ENCODE results near the gene GUCY1A2. TPM values are rescaled to one million over a fixed set of nuclear protein-coding genes. Genes with fewer than 3 reads are reported as not detected.

Gene GUCY1A2
- total and polyA plus RNA-seq, 2 donors (not counting 3 experiments of a cell fraction or from before 2014, with no cell fraction given) = 0.02 to 0.03 TPM

DNA sequence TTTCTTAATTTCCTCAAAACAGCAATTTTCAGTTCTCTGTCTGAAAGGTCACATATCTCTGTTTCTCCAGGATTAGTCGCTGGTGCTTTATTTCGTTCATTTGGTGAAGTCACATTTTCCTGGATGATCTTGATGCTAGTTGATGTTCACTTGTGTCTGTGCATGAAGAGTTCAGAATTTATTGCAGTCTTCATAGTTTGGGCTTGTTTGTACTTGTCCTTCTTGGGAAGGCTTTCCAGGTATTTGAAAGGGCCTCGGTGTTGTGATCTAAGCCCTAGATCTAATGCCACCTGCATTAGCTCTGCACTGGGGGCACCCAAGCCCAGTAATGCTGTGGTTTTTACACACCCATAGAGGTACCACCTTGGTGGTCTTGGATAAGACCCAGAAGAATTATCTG, 228.9 kb downstream of the GUCY1A2 start:
- no peaks in the 10 kb centered on the region for H4K20me1 ChIP-seq (replicated peaks; ENCODE audit: control insufficient read depth, extremely low read depth, insufficient read depth, low read length)
- no TSS peak for BruUV-seq (replicated peaks)
- no peaks in the 10 kb centered on the region for H3K27me3 ChIP-seq (ENCODE audit: control insufficient read depth in 2 of 2, insufficient read depth in 2 of 2, low read length in 2 of 2)
- dilution Hi-C loops (cut with MboI; ENCODE audit: extremely low pct_ligation_motif_present, low sequenced_read_pairs) = no loop called here
- ChIA-PET POLR2A (no interaction called here), CTCF (no interaction called here)
- DNase-seq (ENCODE audit: low read depth, low spot score) = no peak
- H3K9me3 ChIP-seq (replicated peaks; ENCODE audit: control insufficient read depth, insufficient read depth, low read length) = peaks cover 4% of the 10 kb centered on the region
- H2AFZ ChIP-seq (ENCODE audit: low read depth, low read length) = no peak overlapping the region
- no peaks in the 10 kb centered on the region for H3K4me1 ChIP-seq (ENCODE audit: control insufficient read depth, extremely low read depth, insufficient read depth, low read length)
- H3K9ac ChIP-seq (replicated peaks; ENCODE audit: extremely low read depth, insufficient read depth, low read length) = no peak overlapping the region
- H3K4me3 ChIP-seq (replicated peaks in 1 of 3; ENCODE audit: insufficient read depth in 1 of 3, low read depth in 1 of 3, low read length in 3 of 3) = no peak overlapping the region
- no peaks in the 10 kb centered on the region for H3K79me2 ChIP-seq (ENCODE audit: control insufficient read depth, insufficient read depth, low read length)
- no peaks in the 10 kb centered on the region for H3K36me3 ChIP-seq (ENCODE audit: control insufficient read depth in 2 of 2, extremely low read depth in 1 of 2, insufficient read depth in 2 of 2, low read length in 2 of 2)
- no peak overlapping the region for H3K27ac ChIP-seq (ENCODE audit: insufficient read depth, low read depth, low read length)
- FAIRE-seq = no peak
- intact Hi-C loops (cut with micrococcal nuclease) = no loop called here
- no peaks in the 10 kb centered on the region for H3K9me1 ChIP-seq (replicated peaks; ENCODE audit: control insufficient read depth, extremely low read depth, insufficient read depth, low read length)
- TF ChIP-seq, protein P1, sequence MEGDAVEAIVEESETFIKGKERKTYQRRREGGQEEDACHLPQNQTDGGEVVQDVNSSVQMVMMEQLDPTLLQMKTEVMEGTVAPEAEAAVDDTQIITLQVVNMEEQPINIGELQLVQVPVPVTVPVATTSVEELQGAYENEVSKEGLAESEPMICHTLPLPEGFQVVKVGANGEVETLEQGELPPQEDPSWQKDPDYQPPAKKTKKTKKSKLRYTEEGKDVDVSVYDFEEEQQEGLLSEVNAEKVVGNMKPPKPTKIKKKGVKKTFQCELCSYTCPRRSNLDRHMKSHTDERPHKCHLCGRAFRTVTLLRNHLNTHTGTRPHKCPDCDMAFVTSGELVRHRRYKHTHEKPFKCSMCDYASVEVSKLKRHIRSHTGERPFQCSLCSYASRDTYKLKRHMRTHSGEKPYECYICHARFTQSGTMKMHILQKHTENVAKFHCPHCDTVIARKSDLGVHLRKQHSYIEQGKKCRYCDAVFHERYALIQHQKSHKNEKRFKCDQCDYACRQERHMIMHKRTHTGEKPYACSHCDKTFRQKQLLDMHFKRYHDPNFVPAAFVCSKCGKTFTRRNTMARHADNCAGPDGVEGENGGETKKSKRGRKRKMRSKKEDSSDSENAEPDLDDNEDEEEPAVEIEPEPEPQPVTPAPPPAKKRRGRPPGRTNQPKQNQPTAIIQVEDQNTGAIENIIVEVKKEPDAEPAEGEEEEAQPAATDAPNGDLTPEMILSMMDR (IDR thresholded peaks at IDR 0.05; ENCODE audit: extremely low read depth in 1 of 2, insufficient read depth in 1 of 2, low read depth in 1 of 2, low read length in 2 of 2) = no peak
- no peak for TF ChIP-seq EZH2 (IDR thresholded peaks at IDR 0.05; ENCODE audit: borderline replicate concordance, low read depth, low read length, severe bottlenecking)
- no peak overlapping the region for H3K4me2 ChIP-seq (ENCODE audit: insufficient read depth, low read length)

DNA sequence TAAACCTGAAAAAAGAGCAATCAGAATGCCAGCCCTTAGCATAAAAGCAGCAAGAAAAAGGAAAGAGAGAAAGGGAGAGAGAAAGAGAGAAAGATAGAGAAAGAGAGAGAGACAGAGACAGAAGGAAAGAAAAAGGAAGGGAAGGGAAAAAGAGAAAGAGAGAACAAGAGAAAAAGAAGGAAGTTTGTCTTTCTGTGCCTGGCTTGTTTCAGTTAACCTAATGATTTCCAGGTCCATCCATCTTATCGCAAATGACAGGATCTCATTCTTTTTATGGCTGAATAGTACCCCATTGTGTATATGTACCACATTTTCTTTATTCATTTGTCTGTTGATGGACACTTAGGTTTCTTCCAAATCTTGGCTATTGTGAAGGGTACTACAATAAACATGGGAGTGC, 230.8 kb downstream of the GUCY1A2 start:
- Histone ChIP-seq H3K9ac (replicated peaks; ENCODE audit: extremely low read depth, insufficient read depth, low read length) (no peak overlapping the region), H3K4me2 (ENCODE audit: insufficient read depth, low read length) (no peak overlapping the region), H3K9me1 (replicated peaks; ENCODE audit: control insufficient read depth, extremely low read depth, insufficient read depth, low read length) (no peaks in the 10 kb centered on the region), H3K4me1 (ENCODE audit: control insufficient read depth, extremely low read depth, insufficient read depth, low read length) (no peaks in the 10 kb centered on the region), H2AFZ (ENCODE audit: low read depth, low read length) (no peak overlapping the region), H3K36me3 (ENCODE audit: control insufficient read depth in 2 of 2, extremely low read depth in 1 of 2, insufficient read depth in 2 of 2, low read length in 2 of 2) (no peaks in the 10 kb centered on the region), H3K27ac (ENCODE audit: insufficient read depth, low read depth, low read length) (no peak overlapping the region), H3K9me3 (replicated peaks; ENCODE audit: control insufficient read depth, insufficient read depth, low read length) (peaks cover 6% of the 10 kb centered on the region), H4K20me1 (replicated peaks; ENCODE audit: control insufficient read depth, extremely low read depth, insufficient read depth, low read length) (no peaks in the 10 kb centered on the region), H3K79me2 (ENCODE audit: control insufficient read depth, insufficient read depth, low read length) (no peaks in the 10 kb centered on the region), H3K4me3 (replicated peaks in 1 of 3; ENCODE audit: insufficient read depth in 1 of 3, low read depth in 1 of 3, low read length in 3 of 3) (no peak overlapping the region), H3K27me3 (ENCODE audit: control insufficient read depth in 2 of 2, insufficient read depth in 2 of 2, low read length in 2 of 2) (no peaks in the 10 kb centered on the region)
- ChIA-PET CTCF (no interaction called here), POLR2A (no interaction called here)
- intact Hi-C loops (cut with micrococcal nuclease) = no loop called here
- dilution Hi-C loops (cut with MboI; ENCODE audit: extremely low pct_ligation_motif_present, low sequenced_read_pairs) = no loop called here
- TF ChIP-seq JUN (IDR thresholded peaks at IDR 0.05; ENCODE audit: borderline replicate concordance, insufficient read depth, insufficient read length, low read depth) = no peak
- TF ChIP-seq, protein P2, sequence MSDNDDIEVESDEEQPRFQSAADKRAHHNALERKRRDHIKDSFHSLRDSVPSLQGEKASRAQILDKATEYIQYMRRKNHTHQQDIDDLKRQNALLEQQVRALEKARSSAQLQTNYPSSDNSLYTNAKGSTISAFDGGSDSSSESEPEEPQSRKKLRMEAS (IDR thresholded peaks at IDR 0.05; ENCODE audit: insufficient read depth, insufficient read length) = no peak
- no peak for TF ChIP-seq POLR2AphosphoS5 (IDR thresholded peaks at IDR 0.05; ENCODE audit: insufficient read depth, low read depth, low read length)
- TF ChIP-seq EZH2 (IDR thresholded peaks at IDR 0.05; ENCODE audit: borderline replicate concordance, low read depth, low read length, severe bottlenecking) = no peak
- no peak for TF ChIP-seq POLR2A (IDR thresholded peaks at IDR 0.05; ENCODE audit: low read depth, low read length)
- no peak for TF ChIP-seq FOS (IDR thresholded peaks at IDR 0.05; ENCODE audit: borderline replicate concordance, insufficient read depth, low read length)
- TF ChIP-seq GATA2 (IDR thresholded peaks at IDR 0.05; ENCODE audit: insufficient read depth, insufficient read length, low read depth, low read length) = no peak
- TF ChIP-seq, protein P1 (IDR thresholded peaks at IDR 0.05; ENCODE audit: extremely low read depth in 1 of 2, insufficient read depth in 1 of 2, low read depth in 1 of 2, low read length in 2 of 2) = no peak
- no peak for TF ChIP-seq MYC (IDR thresholded peaks at IDR 0.05; ENCODE audit: low read depth, low read length)
- no TSS peak for BruUV-seq (replicated peaks)
- no peak for DNase-seq (ENCODE audit: low read depth, low spot score)
- FAIRE-seq = no peak
